H1 (cell line): ENCODE results near the gene MRRF. TPM values are rescaled to one million over a fixed set of nuclear protein-coding genes. Genes with fewer than 3 reads are reported as not detected.

Experiments
- CTCF ChIA-PET: fragments of 300-600 bp; sonication (Branson Sonifier 250); formaldehyde crosslinking; loops from one replicate; lab custom pipeline; 2021; ENCODE audit not compliant: partially characterized antibody; lab: Charles Lee
- POLR2A ChIA-PET: fragments of 300-600 bp; sonication (Branson Sonifier 250); formaldehyde crosslinking; loops from one replicate; lab custom pipeline; 2021; ENCODE audit warnings: inconsistent platforms; ENCODE audit not compliant: partially characterized antibody; lab: Charles Lee
- DNase-seq, 2 experiments: peaks; one replicate each; pipeline versions ENCODE4 v3.0.0 to v3.0.0-alpha.2; 2010 to 2022; ENCODE audit warnings: low spot score in 2 of 2, low read depth in 1 of 2, mixed read lengths in 1 of 2
- FAIRE-seq: peaks from 2 replicates; lab custom pipeline; 2011; peaks lifted over from hg19 to GRCh38; lab: Jason Lieb, UNC
- H2AFZ ChIP-seq: 2 replicates; pipeline ENCODE4 v1.8.1; 2012; ENCODE audit warnings: low read length, inconsistent platforms
- H2AK5ac ChIP-seq: 2 replicates; pipeline ENCODE4 v1.6.1; 2013; ENCODE audit warnings: low read depth, low read length
- H2BK120ac ChIP-seq: replicated peaks from 2 replicates; pipeline ENCODE3; 2013; ENCODE audit warnings: low read depth, low read length, inconsistent platforms
- H2BK12ac ChIP-seq: 2 replicates; pipeline ENCODE4 v1.6.1; 2013; ENCODE audit warnings: low read depth, low read length
- H2BK15ac ChIP-seq: 2 replicates; pipeline ENCODE4 v1.6.1; 2013; ENCODE audit warnings: low read length
- H2BK20ac ChIP-seq: 2 replicates; pipeline ENCODE4 v1.6.1; 2013; ENCODE audit warnings: low read length
- H2BK5ac ChIP-seq: 2 replicates; pipeline ENCODE4 v1.6.1; 2013; ENCODE audit warnings: low read depth, low read length
- H3K14ac ChIP-seq: 2 replicates; pipeline ENCODE4 v1.6.1; 2013; ENCODE audit warnings: inconsistent platforms; ENCODE audit not compliant: insufficient read length
- H3K18ac ChIP-seq: 2 replicates; pipeline ENCODE4 v1.6.1; 2013; ENCODE audit warnings: low read length; ENCODE audit errors: extremely low read depth
- H3K23ac ChIP-seq: 2 replicates; pipeline ENCODE4 v1.6.1; 2013; ENCODE audit warnings: inconsistent platforms; ENCODE audit not compliant: insufficient read length
- H3K23me2 ChIP-seq: 2 replicates; pipeline ENCODE4 v1.6.1; 2013; ENCODE audit warnings: low read depth, low read length
- H3K27ac ChIP-seq: 2 replicates; pipeline ENCODE4 v1.6.1; 2011; ENCODE audit warnings: low read depth, low read length, inconsistent platforms
- H3K27me3 ChIP-seq, 4 experiments: replicated peaks in 1 of 4; 1 replicate in 1 of 4; 2 replicates in 3 of 4; pipeline versions ENCODE4 v1.6.1 to v1.8.1; 2011 to 2013; ENCODE audit warnings: low read length in 3 of 4, mild to moderate bottlenecking in 3 of 4, inconsistent platforms in 2 of 4, mixed read lengths in 2 of 4, moderate library complexity in 1 of 4; ENCODE audit not compliant: control insufficient read depth in 3 of 4, insufficient read depth in 3 of 4; ENCODE audit errors: extremely low read depth in 1 of 4
- H3K36me3 ChIP-seq, 4 experiments: 2 replicates each; pipeline versions ENCODE4 v1.6.1 to v1.8.1; 2011 to 2013; ENCODE audit warnings: mild to moderate bottlenecking in 4 of 4, low read length in 3 of 4, moderate library complexity in 2 of 4, control low read depth in 1 of 4, inconsistent platforms in 1 of 4; ENCODE audit not compliant: insufficient read depth in 4 of 4, control insufficient read depth in 2 of 4
- H3K4ac ChIP-seq: replicated peaks from 2 replicates; pipeline ENCODE3; 2013; ENCODE audit warnings: low read length, low read depth, mixed read lengths, inconsistent platforms; ENCODE audit not compliant: insufficient read length
- H3K4me1 ChIP-seq, 4 experiments: replicated peaks in 1 of 4; 1 replicate in 1 of 4; 2 replicates in 3 of 4; pipeline versions ENCODE4 v1.6.1 to v1.8.1; 2011 to 2013; ENCODE audit warnings: low read length in 3 of 4, inconsistent platforms in 2 of 4, mixed read lengths in 1 of 4; ENCODE audit not compliant: insufficient read depth in 4 of 4, control insufficient read depth in 3 of 4
- H3K4me2 ChIP-seq, 2 experiments: 2 replicates each; pipeline versions ENCODE4 v1.6.1 to v1.8.1; 2011 to 2013; ENCODE audit warnings: low read depth in 2 of 2, low read length in 2 of 2, control low read depth in 1 of 2, inconsistent platforms in 1 of 2, mild to moderate bottlenecking in 1 of 2; ENCODE audit not compliant: insufficient read depth in 1 of 2
- H3K4me3 ChIP-seq, 4 experiments: fragments of 200-600, 300-600 bp in 1 of 4; sonication (generic), shearing (Covaris generic), sonication (Bioruptor Twin) in 1 of 4; 2 replicates each; pipeline versions ENCODE4 v1.5.1 to v1.8.1; 2011 to 2016; ENCODE audit warnings: low read length in 4 of 4, low read depth in 3 of 4, control low read depth in 2 of 4, inconsistent platforms in 2 of 4, mild to moderate bottlenecking in 2 of 4, mixed read lengths in 1 of 4, moderate library complexity in 1 of 4; ENCODE audit not compliant: insufficient read depth in 2 of 4; ENCODE audit errors: extremely low read depth in 1 of 4
- H3K56ac ChIP-seq: replicated peaks from 2 replicates; pipeline ENCODE3; 2013; ENCODE audit warnings: low read depth, mild to moderate bottlenecking, mixed read lengths, low read length, inconsistent platforms; ENCODE audit not compliant: insufficient read length
- H3K79me1 ChIP-seq: 2 replicates; pipeline ENCODE4 v1.6.1; 2013; ENCODE audit warnings: low read depth, low read length, control low read depth
- H3K79me2 ChIP-seq, 2 experiments: 2 replicates each; pipeline versions ENCODE4 v1.6.1 to v1.8.1; 2012 to 2013; ENCODE audit warnings: low read length in 2 of 2, mild to moderate bottlenecking in 2 of 2, inconsistent platforms in 1 of 2; ENCODE audit not compliant: insufficient read depth in 2 of 2, control insufficient read depth in 1 of 2
- H3K9ac ChIP-seq, 4 experiments: replicated peaks in 1 of 4; 1 replicate in 1 of 4; 2 replicates in 3 of 4; pipeline versions ENCODE4 v1.6.1 to v1.8.1; 2011 to 2013; ENCODE audit warnings: low read depth in 3 of 4, low read length in 3 of 4, control low read depth in 2 of 4, mild to moderate bottlenecking in 2 of 4, moderate library complexity in 2 of 4, inconsistent platforms in 1 of 4; ENCODE audit errors: extremely low read depth in 1 of 4
- H3K9me3 ChIP-seq, 2 experiments: 2 replicates each; pipeline versions ENCODE4 v1.6.1 to v1.8.1; 2012 to 2013; ENCODE audit warnings: mild to moderate bottlenecking in 2 of 2, moderate library complexity in 2 of 2, control low read depth in 1 of 2, inconsistent platforms in 1 of 2, low read depth in 1 of 2, low read length in 1 of 2, mixed read lengths in 1 of 2; ENCODE audit not compliant: insufficient read depth in 2 of 2
- H4K20me1 ChIP-seq, 2 experiments: replicated peaks in 1 of 2; 2 replicates each; pipeline versions ENCODE3 to v1.8.1; 2011 to 2013; ENCODE audit warnings: inconsistent platforms in 2 of 2, low read length in 2 of 2, mild to moderate bottlenecking in 1 of 2; ENCODE audit not compliant: insufficient read depth in 2 of 2, control insufficient read depth in 1 of 2
- H4K5ac ChIP-seq: 2 replicates; pipeline ENCODE4 v1.6.1; 2013; ENCODE audit warnings: low read length, low read depth, mixed read lengths, inconsistent platforms; ENCODE audit not compliant: insufficient read length
- H4K8ac ChIP-seq: 2 replicates; pipeline ENCODE4 v1.8.0; 2013; ENCODE audit warnings: mild to moderate bottlenecking, moderate library complexity, low read length, inconsistent platforms; ENCODE audit not compliant: insufficient read depth; ENCODE audit errors: extremely low read depth
- H4K91ac ChIP-seq: replicated peaks from 2 replicates; pipeline ENCODE3; 2013; ENCODE audit warnings: low read length, mixed read lengths, inconsistent platforms; ENCODE audit not compliant: insufficient read length
- FOSL1 ChIP-seq: IDR thresholded peaks from 2 replicates; pipeline ENCODE4 v1.6.1; 2011; ENCODE audit warnings: mild to moderate bottlenecking, low read depth, low read length, moderate library complexity; ENCODE audit not compliant: insufficient read depth
- POLR2AphosphoS5 ChIP-seq: IDR thresholded peaks from 2 replicates; pipeline ENCODE4 v1.6.1; 2011; ENCODE audit warnings: low read depth, low read length
- SIN3A ChIP-seq, 2 experiments: IDR thresholded peaks in 1 of 2; conservative IDR thresholded peaks in 1 of 2; 2 replicates each; pipeline ENCODE4 v1.6.1; 2011 to 2012; ENCODE audit warnings: low read length in 2 of 2, improper control_type of control experiment in 1 of 2, low read depth in 1 of 2, mild to moderate bottlenecking in 1 of 2
- SP2 ChIP-seq: IDR thresholded peaks from 2 replicates; pipeline ENCODE4 v1.6.1; 2012; ENCODE audit warnings: mild to moderate bottlenecking, low read length, inconsistent platforms
- WGBS, 2 experiments: shearing (Covaris generic) in 1 of 2; methylation state at CpG; one replicate each; pipeline versions ENCODE4 v1.1.6 to v1.1.7; 2013 to 2015; ENCODE audit warnings: low lambda C conversion rate in 2 of 2, mixed read lengths in 2 of 2, inconsistent platforms in 1 of 2, low coverage in 1 of 2, missing lambda C conversion rate in 1 of 2; ENCODE audit not compliant: insufficient replicate concordance in 2 of 2, insufficient coverage in 1 of 2, insufficient read length in 1 of 2; ENCODE audit errors: extremely low coverage in 1 of 2, missing lambda C conversion rate in 1 of 2; 5-methylcytosine and 5-hydroxymethylcytosine counted together
- polyA plus RNA-seq, 7 experiments: library from polyadenylated mRNA; depleted of rRNA in 3 of 7; stranded (reverse) in 5 of 7; unstranded in 2 of 7; fragments of >200 nt in 5 of 7; fragments of 200-250 nt in 2 of 7; gene quantifications; 1 replicate in 5 of 7; 2 replicates in 1 of 7; 4 replicates in 1 of 7; pipeline versions ENCODE4 v1.2.1 to v1.2.3, GENCODE V29; 2011 to 2013; ENCODE audit warnings: missing spikeins in 2 of 7, mixed read lengths in 2 of 7
- total RNA-seq: library from RNA; stranded (reverse); fragmentation: NEBNext Ultra II Directional; extraction: Animal tissue kit (Norgen Biotek cat#: 25700); gene quantifications from 2 replicates; pipeline ENCODE4 v1.2.1, GENCODE V29; 2021

MRRF gene
- total and polyA plus RNA-seq, 2 of the 8 experiments (the other 6 are each of a cell fraction or from before 2014, with no cell fraction given): 29.4 to 47.8 TPM

GRCh38 chr9:122349201-122349600, 84.5 kb downstream of the MRRF start:
- Histone ChIP-seq H3K36me3 (no peaks in the 10 kb centered on the region), H3K4me3 (no peak overlapping the region), H3K18ac (no peak overlapping the region), H2BK5ac (no peak overlapping the region), H3K27me3 (peaks cover 0 to 17% (median 9%) of the 10 kb centered on the region in 4 experiments; a peak in 6 of 7 replicates), H3K27ac (no peak overlapping the region), H4K20me1 (peaks cover 0 to 2% of the 10 kb centered on the region in 2 experiments), H3K4me2 (no peak overlapping the region), H2BK15ac (no peak overlapping the region), H3K4me1 (peaks cover 0 to 9% (median 5%) of the 10 kb centered on the region in 4 experiments; a peak in 5 of 7 replicates), H4K8ac (no peak overlapping the region), H3K14ac (no peak overlapping the region), H2AFZ (no peak overlapping the region), H4K5ac (no peak overlapping the region), H3K23me2 (peaks cover 6% of the 10 kb centered on the region), H3K56ac (no peak overlapping the region), H3K79me1 (no peaks in the 10 kb centered on the region), H4K91ac (no peak overlapping the region), H2AK5ac (no peak overlapping the region), H3K4ac (no peak overlapping the region), H2BK20ac (no peak overlapping the region), H3K9ac (no peak overlapping the region), H2BK120ac (no peak overlapping the region), H3K23ac (no peak overlapping the region), H3K9me3 (0 out of 4 replicates have a peak, but pooled peaks cover 0 to 3% of the 10 kb centered on the region in 2 experiments), H3K79me2 (no peaks in the 10 kb centered on the region), H2BK12ac (no peak overlapping the region)
- TF ChIP-seq FOSL1: no peak
- TF ChIP-seq SIN3A (conservative IDR thresholded peaks at IDR 0.05 in 1 of 2, IDR thresholded peaks at IDR 0.05 in 1 of 2; ENCODE audit: low read depth in 1 of 2, low read length in 2 of 2): no peak
- no peak for TF ChIP-seq SP2
- TF ChIP-seq POLR2AphosphoS5: no peak
- POLR2A ChIA-PET: no interaction called here
- FAIRE-seq: no peak
- CTCF ChIA-PET: interaction anchor here (0.7 to 25.6 kb wide), 23 partner anchors 9 to 462 kb away, joined by 3 to 544 read pairs (median 5); partner anchors contain the start of genes MORN5, MRRF, NDUFA8 and RBM18
- no peak for DNase-seq
- WGBS, 2 experiments: 90% methylated on average over 4 of the region's 4 CpGs; no CpG with 5 or more reads in 1 of the 2 experiments
